ENCODE measurements around the gene MALRD1.

MALRD1 gene

GRCh38 chr10:19385846-19386450 lies 337.3 kb downstream of the MALRD1 start:
- DNase-seq = no peak

GRCh38 chr10:19408924-19409323 lies 360.3 kb downstream of the MALRD1 start:
- no peak for DNase-seq

GRCh38 chr10:19411119-19411518 lies 362.5 kb downstream of the MALRD1 start:
- DNase-seq = no peak

- peak; percentile 24 for DNase-seq
These were observed 363.9 kb downstream of the MALRD1 start for GRCh38 chr10:19412531-19412930.

GRCh38 chr10:19416164-19416563 lies 367.6 kb downstream of the MALRD1 start:
- DNase-seq = no peak

GRCh38 chr10:19417740-19418139 lies 369.1 kb downstream of the MALRD1 start:
- no peak for DNase-seq

GRCh38 chr10:19421674-19422073 lies 373.1 kb downstream of the MALRD1 start:
- peak; percentile 0 for DNase-seq

- DNase-seq = no peak
These were observed 377.4 kb downstream of the MALRD1 start for GRCh38 chr10:19426034-19426433.

GRCh38 chr10:19431622-19432351 lies 383.2 kb downstream of the MALRD1 start:
- DNase-seq = no peak

- no peak for DNase-seq
These were observed 401.3 kb downstream of the MALRD1 start for GRCh38 chr10:19449860-19450259.

GRCh38 chr10:19451356-19451755 lies 402.8 kb downstream of the MALRD1 start:
- no peak for DNase-seq

GRCh38 chr10:19451937-19452336 lies 403.3 kb downstream of the MALRD1 start:
- no peak for DNase-seq

GRCh38 chr10:19453967-19454366 lies 405.4 kb downstream of the MALRD1 start:
- DNase-seq = no peak

- no peak for DNase-seq
These were observed 413.0 kb downstream of the MALRD1 start for GRCh38 chr10:19461588-19461987.

GRCh38 chr10:19466709-19467108 lies 418.1 kb downstream of the MALRD1 start:
- DNase-seq = no peak

- DNase-seq = no peak
These were observed 419.8 kb downstream of the MALRD1 start for GRCh38 chr10:19468413-19468812.

GRCh38 chr10:19469521-19469920 lies 420.9 kb downstream of the MALRD1 start:
- DNase-seq = no peak

- DNase-seq = no peak
These were observed 431.3 kb downstream of the MALRD1 start for GRCh38 chr10:19479854-19480253.

- DNase-seq = no peak
These were observed 431.8 kb downstream of the MALRD1 start for GRCh38 chr10:19480353-19480752.

- DNase-seq = no peak
These were observed 434.8 kb downstream of the MALRD1 start for GRCh38 chr10:19483421-19483820.

GRCh38 chr10:19488592-19489280 lies 440.1 kb downstream of the MALRD1 start:
- DNase-seq = peak; percentile 41

- no peak for DNase-seq
These were observed 442.6 kb downstream of the MALRD1 start for GRCh38 chr10:19491166-19491565.

- DNase-seq = no peak
These were observed 445.3 kb downstream of the MALRD1 start for GRCh38 chr10:19493917-19494316.

- DNase-seq = peak; percentile 3
These were observed 448.4 kb downstream of the MALRD1 start for GRCh38 chr10:19497026-19497425.

All from fibroblast of skin of abdomen (primary cell).